EH (cell line): ENCODE results near the gene ST6GALNAC2.

Source experiments
- DNase-seq: peaks from one replicate; pipeline ENCODE4 v3.0.0-alpha.2; 2015; ENCODE audit warnings: low read depth

ST6GALNAC2 gene

DNA sequence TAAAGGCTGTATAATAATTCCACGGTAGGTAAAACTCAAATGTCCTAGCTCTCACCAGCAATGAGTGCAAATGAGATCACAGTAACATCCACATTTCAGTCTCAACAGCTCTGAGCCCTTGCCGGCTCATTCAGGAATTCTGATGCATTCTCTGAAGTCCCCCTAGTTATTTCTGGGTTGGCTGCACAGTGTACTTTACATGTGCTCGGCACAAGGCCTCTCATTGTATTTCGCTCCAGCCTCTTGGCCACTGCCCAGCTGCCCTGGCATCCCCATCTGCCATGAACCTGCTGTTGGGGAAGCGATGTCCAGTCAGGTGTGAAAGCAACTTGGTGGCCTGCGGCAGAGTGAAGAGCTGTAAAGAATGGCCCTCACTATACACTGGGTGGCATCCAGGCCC, 31.5 kb downstream of the ST6GALNAC2 start:
- no peak for DNase-seq

DNA sequence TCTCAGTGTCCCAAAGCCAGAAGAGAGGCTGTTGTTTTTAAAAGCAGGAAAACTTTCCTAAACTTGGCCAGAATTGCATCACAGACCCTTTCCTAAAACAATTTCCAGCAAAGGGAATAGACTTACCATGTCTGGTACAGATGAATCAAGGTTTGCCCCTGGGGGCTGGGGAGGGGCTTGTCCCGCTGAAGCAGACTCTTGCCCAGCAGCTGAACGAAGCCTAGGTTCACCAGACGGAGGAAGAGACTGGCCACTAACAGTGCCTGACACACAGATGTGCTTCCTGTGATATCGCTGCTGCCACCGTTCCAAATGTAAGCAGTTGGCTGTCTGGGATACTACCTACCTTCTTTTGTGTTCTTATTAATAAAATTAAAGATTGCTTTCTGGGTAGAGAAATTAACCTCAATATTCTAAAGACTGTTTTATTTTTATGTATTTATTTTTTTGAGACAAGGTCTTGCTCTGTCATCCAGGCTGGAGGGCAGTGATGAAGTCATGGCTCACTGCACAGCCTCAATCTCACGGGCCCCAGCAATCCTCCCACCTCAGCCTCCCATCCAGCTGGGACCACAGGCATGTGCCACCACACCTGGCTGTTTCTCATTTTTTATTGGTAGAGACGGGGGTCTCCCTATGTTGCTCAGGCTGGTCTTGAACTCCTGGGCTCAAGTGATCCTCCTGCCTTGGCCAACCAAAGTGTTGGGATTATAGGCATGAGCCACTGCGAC, 32.3 kb downstream of the ST6GALNAC2 start:
- no peak for DNase-seq

DNA sequence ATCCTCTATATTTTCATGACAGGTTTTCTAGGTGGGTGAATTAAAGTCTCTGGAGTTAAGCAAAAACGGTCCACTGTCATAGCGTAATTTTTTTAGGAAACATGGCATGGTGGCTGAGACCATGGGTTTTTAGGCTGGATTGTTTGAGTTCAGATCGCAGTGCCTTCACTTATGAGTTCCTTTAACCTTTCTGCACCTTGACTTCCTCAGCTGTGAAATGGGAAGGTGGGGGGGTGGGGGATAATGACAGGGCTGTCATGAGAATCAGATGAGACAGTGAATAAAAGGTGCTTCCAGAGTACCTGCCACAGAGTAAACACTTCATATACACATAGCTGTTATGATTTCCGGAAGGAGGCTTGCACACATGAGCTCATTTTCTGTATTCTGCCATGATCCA, 34.0 kb downstream of the ST6GALNAC2 start:
- no peak for DNase-seq

DNA sequence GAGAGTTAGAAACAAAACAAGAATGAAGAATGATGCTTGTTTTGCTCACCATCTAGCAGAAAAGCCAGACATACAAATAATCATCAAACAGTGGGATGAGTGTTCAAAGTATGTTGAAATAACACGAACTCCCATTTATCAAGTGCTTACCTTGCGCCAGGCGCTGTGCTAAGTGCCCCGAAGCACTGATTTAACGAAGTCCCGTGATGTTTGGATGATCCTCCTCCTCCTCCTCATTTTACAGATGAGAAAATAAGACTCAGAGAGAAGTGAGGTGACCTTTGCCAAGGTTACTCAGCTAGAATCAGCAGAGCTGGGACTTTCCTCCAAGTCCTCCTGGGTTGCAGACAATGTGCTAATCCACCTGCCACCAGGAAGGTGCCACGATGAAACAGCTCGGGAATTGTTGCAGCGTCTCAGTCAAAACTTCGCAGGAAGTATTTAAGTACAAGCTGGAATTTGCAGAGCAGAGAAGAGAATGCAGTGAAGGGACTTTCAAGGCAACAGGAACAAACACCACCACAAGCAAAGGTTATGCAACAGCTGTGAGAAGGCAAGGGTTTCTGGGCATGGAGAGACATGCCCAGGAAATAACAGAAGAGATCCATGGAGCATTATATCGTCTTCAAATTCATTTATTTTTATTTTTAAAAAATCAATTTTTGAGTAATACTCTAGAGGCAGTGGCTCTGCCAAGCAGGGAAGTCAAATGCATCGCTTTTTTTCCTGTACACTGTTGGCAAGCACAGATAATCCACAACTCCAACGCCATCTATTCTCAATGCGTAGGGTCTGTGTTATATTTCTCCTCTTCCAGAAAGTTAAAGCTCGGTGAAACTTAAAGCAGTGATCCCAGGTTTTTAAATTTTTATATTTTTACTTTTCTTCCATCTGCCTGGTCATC, 34.7 kb downstream of the ST6GALNAC2 start:
- peak; percentile 51 for DNase-seq

DNA sequence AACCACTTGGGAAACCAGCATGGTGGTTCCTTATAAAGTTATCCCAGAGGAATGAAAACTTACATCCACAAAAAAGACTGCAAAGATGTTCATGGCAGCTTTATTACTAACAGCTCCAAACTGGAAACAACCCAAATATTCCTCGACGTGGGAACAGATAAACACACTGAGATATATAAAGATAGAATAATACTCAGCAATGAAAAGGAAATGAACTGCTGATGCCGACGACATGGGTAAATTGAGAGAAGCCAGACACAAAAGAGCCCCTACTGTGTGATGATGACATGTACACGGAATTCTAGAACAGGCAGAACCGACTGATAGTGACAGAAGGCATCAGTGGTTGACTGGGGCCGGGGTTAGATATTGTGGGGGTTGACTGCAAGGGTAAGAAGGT, 36.1 kb downstream of the ST6GALNAC2 start:
- DNase-seq, result no peak

DNA sequence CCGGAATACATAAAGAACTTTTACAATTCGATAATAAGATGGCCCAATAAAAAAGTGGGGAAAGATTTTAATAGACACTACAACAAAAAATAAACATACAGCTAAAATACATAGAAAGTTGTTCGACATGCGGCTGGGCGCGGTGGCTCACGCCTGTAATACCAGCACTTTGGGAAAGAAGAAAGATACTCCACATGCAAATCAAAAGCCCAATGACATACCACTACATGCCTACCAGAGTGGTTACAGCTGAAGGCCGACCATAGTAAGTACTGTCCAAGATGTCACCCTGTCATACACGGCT, 36.5 kb downstream of the ST6GALNAC2 start:
- no peak for DNase-seq

DNA sequence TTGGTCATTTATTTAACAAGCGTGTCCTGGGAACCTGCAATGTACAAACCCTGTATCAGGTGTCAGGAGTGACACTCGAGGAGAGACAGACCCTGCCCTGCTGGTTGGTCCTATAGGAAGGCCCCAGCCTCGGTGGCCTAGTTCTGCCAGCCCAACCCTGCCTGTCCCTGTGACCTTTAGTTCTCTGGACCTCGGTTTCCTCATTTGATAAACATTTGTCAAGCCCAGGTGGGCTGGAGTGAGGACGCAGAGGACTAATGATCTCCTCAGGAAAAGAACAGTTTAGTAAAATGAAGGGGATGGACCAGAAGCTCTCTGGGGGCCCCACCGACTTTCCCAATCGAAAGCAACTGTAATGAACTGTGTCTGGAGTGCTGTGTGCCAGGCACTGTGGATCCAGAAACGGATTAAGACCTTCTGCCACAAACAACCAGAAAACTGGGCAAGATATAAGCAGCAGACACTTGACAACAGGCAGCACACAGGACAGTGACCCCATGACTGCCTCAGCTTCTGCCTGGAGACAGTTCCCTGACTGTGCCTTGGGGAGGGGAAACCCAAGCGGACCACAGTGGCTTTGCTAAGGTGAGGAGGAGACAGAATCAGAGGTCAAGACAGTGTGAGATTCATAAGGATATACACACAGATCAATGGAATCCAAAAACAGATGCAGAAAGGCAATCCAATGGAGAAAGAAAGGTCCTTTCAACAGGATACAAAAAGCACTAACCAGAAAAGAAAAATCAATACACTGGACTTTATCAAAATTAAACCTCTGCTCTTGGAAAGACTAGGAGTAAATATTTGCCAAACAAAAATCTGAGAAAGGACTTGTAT, 37.1 kb downstream of the ST6GALNAC2 start:
- no peak for DNase-seq

DNA sequence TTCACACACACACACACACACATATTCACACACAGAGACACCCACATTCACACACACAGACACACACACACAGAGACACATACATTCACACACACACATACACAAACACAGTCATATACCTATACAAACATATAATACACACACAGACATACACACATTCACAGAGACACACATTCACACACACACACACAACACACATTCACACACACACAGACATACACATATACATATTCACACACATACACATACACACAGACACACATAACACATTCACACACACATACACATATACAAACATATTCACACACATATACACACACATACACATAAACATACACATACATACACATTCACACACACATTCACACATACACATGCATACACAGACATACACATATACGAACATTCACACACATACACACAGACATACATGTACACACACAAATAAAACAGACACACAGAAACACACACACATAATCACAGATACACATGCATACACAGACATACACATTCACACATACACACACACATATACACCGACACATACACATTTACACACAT, 37.9 kb downstream of the ST6GALNAC2 start:
- no peak for DNase-seq

DNA sequence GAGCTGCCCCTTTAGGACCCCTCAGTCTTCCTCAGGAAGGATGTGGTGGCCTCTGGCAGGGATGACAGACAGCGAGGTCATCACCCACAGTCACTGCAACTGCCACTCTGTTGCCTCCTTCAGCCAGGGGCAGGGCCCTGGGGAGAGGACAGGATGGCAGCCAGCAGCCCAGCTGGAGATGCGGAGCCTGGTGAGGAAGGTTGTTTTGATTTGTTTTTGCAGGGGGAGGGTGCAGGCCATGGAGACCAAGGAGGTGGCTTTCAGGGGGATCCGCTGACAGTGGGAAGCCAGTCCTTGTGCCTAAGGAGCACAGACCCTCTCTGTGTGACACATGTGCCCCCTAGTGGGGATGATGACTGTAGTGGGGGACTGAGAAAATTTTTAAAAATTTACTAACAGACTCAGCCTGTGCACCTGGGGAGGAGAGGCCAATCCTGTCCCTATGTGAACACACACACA, 38.4 kb downstream of the ST6GALNAC2 start:
- peak; percentile 79 for DNase-seq

DNA sequence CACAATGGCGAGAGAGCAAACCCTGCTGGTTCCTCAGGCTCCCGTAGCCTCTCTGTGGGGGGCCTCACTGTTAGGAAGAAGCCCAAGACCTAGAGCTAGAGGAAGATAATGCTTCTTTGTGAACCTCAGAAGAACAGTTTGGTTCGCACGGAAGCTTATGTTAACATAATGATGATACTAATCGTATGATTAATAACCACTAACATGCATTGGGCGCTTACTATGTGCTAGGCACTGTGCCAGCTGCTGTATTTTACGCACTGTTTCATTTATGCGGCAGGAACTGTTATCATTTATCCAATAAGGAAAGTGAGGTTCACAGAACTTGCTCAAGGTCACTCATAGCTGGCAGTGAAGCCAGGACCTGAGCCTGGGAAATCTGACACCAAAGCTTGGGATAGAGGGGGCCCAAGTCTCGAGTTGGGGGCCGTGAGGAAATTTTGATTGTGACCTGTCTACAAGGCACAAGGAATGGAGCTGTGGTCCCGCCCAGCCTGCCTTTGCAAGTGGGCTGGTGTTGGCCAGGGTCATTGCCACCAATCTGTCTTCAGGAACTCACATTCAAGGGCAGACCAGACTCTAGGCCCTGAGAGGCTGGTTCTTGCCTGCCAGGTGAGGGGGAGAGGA, 39.0 kb downstream of the ST6GALNAC2 start:
- DNase-seq, result peak; percentile 96

DNA sequence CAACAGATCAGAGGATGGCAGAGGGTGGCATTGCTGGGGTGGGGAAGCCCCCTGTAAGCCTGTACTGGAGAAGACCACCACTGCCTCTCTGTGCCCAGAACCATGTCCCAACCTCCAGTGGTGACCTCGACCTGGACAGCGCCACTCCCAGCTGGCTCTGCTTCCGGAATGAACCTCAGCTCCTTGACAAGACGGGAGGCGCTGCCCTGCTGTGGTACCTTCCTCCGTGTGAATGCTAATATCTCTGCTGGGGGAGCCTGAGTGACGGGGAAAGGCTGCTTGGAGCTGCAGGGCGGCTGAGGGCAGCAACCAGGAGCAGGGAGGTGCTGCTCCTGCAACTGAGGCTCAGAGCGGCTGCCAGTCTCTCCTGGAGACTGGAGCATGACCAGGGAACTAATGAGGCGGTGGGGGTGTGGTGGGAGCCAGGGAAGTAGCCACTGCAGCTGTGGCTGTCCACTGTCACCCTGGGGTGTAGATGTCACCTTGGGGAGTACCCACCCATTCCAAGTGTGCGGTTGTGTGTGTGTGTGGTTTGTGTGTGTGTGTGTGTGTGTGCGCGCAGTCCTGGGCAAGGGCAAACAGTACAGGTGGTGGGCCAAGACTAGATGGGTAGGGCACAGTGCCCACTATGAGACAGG, 39.6 kb downstream of the ST6GALNAC2 start:
- DNase-seq, result no peak

DNA sequence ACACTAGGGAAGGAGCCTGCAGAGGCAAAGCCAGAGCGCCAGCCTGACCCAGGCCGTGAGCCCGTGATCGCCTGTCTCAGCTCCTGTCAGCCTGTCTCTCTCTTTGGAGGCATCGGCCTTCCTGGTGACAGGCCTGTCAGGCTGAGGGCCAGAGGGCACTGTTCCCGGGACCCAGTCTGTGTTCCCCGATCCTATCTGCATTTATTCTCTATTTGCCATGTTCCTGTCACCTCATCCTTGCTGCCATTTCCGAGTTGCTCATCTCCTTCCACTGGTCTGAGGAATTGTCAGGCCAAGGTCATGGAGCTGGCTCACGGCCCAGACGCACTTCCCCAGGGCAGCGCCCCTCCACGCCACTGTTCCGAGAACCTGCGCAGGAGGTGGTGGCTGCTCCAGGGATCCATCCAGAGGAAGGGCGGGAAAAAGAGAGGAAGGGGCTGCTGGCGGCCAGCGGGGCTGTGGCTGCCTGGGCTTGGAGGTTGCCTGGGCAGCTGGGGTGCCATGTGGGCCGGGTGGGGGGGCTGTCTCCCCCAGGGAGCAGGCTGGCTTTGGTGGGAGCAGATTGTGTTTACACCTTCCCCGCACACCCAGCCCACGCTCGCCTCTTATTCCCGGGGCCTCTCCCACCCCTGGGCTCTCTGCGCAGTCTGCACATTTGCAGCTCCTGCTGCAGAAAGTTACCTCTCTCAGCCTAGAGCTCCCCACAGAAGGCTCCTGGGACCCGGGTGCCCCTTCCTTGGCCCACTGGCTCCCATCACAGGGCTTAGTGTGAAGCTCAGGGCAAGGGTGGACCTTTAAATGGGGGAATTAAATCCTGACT, 40.9 kb downstream of the ST6GALNAC2 start:
- DNase-seq, result no peak

DNA sequence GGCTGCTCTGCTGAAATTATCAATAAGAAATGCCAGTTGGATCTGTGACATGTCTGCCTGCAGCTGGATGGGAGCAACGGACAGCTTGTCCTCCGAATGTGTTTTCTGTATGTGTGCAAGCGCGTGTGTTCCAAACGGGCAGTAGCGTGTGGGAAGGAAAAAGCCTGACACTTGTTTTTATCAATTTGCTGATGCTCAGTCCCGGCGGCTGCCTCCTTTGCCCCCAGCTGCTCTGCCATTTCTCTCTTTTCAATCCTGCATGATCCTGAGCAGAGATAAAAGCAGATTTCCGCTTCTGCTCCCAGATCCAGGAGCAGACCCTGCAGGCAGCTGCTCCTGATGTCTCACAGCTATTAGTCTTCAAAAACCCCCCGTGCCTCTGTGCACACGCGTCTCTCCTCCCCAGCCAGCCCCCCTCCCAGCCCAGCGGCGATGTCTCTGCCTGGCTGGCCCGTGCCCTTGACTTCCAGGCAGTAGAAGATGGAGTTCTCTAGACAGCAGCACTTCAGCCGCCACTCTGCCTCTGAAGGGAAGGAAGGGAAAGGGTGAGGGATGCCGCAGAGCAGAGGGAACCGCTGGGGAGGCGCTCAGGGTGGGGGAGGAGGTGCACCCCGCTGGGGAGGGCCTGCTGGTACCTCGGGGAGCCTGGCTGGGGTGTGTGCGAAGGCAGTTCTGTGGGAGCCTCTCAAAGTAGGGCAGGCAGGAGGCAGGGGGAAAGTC, 41.7 kb downstream of the ST6GALNAC2 start:
- no peak for DNase-seq

DNA sequence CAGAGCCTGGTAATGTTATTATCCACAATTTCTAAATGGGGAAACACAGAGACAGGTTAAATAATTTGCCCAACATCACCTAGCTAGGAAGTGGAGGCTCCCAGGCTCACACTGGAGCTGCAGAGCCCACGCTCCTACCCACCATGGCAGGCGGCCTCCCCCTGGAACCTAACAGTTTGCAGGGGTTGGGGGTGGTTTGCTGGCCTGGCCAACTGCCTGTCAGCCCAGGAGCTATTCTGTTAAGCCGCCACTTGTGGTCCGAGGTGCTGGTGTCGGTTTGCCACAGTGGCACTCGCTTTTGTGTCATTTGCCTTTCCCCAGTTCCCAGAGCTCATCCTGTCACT, 42.2 kb downstream of the ST6GALNAC2 start:
- no peak for DNase-seq

DNA sequence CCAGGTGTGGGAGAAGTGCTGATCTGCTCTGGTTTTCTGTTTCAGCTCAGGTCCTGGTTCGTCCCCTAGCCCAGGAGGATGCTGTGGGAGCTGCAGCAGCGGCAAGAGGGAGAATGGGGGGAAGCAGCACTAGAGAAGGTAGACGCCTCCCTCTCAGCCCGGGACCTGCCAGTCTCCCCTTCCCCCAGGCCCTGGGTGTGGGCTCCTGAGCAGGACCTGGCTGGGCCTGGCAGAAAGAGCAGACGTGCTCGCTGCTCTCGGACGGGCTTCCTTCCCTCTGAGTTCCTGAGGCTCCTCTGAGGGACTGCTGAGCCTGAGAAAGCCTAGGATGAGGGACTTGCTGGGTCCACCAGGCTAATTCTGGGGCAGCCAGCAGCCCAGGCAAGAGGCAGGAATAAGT, 42.7 kb downstream of the ST6GALNAC2 start:
- no peak for DNase-seq

DNA sequence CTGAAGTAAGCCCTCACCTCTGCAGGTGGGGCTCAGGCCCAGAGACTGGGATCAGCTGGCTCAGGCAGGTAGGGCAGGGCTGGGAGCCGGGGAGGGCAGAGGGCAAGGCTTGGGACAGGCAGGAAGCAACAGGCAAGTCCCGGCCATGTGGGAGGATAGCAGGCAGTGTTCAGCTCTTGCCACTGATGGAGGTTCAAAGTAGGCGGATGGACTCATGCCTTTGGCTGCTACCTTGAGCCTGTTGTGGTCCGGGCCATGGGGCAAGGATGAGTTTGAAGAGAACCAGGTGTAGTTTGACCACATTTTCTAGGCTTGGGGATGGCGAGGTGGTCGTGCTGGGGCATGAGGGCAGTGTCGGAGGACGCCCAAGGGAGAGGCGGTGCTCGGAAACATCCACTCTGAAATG, 43.1 kb downstream of the ST6GALNAC2 start:
- no peak for DNase-seq

DNA sequence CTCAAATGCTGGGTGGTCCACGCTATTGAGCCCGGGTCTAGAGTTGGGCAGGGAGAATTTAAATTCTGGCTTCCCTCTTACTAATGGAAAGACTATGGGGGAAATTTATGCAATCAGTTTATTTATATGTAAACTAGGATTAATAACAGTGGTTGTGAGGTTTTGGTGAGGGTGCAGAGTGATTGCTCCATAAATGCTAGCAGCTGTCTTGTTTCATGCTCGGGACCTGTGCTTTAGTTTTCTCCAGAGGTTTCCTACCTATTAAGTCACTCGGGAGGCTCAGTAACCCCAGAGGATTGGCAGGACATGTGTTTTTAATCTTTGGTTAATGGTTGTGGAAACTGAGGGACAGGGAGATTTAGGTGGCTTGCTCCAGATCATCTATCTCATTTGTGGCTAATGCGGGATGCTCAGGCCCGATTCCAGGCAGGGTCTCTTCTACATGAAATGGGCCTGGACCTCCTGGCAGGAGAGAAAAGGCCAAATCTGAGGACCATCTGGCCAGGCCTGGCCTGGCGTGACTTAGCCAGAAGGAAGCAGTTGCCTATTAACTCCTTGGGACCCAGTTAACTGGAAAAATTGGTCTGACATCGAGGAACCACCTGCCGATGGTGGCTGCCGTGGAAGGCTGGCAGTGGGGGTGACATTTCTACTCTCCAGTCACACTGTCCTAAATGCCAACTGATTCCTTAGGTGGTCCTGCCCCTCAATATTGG, 43.8 kb downstream of the ST6GALNAC2 start:
- no peak for DNase-seq

DNA sequence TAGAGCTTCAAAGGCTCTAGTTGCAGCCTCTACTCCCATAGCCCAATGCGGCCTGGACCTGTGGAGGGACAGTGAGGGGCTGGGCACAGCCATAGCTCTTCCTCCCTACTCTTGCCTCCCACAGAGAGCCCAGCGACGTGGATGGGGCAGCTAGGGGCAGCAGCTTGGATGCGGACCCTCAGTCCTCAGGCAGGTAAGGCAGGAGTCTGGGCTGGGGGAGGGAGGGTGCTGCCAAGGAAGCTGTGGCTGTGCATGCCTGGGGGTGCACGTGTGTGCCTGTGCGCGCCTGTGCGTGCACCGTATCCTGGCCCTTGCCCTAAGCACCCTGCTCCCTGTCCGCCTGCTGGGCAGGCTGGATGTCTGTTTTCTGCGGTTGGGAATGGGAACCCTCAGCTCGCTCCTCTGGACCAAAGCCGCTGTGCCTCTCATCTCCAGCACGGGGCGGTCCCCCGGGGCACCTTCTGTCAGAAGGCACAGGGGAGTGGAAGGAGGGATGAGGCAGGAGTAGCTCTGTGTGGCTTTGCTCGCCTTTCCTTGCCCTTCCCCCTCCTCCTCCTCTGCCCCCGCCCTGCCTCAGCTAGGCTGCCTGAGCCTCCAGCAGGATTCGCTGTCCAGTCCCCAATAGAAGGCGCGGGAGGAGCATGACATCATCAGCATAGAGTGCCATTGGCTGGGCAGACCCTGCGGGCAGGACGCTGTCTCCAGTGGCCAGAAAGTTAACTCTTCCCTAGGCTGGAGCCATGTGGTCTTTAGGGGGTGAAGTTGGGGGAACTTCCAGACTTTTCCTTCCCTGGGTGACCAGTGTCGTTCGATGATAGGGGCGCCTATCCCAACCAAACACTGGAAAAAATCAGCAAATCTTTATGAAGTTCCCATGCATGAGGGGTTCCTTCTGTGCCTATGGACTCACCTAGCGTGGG, 45.0 kb downstream of the ST6GALNAC2 start:
- DNase-seq, result peak; percentile 96
